ENCODE data around the gene SHKBP1.

The SHKBP1 gene

DNA sequence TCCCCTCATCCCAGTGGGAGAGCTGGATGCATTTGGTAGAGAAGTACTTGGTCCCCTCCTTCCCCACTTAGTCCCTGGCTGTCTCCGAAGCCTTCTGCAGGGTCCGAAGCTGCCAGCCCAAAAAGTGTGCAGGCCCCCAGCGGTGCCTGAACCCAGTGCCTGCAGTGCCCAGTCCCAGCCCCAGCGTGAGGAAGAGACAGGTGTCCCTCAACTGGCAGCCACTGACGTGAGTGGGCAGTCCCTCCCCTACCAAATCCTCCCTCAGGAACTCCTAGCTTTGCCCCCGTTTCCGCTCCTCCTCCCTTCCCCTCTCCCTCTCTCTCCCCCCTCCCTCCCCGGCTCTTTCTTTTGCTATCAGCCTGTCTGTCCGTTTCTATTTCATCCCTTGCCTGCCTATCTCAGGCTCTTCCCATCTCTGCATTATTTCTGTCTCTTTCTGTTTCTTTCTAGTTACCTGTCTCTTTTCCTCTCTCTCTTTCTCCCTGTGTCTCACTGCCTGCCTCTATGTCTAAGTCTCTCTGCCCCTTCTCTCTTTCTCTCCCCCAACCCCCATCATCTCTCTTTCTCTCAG is 22.7 kb downstream of the SHKBP1 start:
- peaks cover 21% of the 10 kb centered on the region for H3K4me1 ChIP-seq (ENCODE audit: insufficient read depth, low read length)
- no peaks in the 10 kb centered on the region for H3K9me3 ChIP-seq (ENCODE audit: insufficient read depth, low read depth, low read length)

DNA sequence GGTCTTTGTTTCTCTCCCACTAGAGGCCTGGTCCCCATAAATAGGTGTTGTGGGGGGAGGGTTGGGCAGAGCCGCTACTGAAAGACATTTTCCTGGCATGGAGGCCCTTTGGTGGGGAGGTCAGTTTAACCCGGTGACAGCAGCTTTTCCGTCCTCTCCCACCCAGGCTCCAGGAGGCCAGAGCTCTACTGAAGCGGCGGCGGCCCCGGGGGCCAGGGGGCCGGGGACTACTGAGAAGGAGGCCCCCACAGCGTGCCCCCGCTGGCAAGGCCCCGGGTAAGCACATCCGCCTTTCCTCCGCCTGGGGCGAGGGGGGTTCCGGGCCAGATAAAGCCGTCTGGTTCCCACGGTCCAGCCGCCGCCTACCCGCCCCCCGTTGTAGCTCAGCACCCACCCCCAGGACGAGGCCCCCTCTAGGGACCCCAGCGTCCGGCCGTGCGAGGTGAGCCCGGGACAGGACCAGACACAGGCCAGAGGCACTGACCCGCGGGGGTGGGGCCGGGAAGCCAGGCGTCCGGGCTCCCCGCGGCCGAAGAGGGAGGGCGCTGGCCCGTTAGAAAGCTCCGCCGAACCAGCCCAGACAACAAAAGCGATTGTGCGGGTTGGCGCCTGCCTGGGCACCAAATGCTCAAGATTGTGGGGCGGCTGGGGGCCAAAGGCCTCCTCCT is 23.4 kb downstream of the SHKBP1 start:
- Histone ChIP-seq H3K27me3 (ENCODE audit: insufficient read depth, low read length) (peaks cover 89% of the 10 kb centered on the region), H3K4me3 (ENCODE audit: low read length) (peak overlapping the region; percentile 46; the same call in 1 of the 2 replicates), H3K4me1 (ENCODE audit: insufficient read depth, low read length) (peaks cover 20% of the 10 kb centered on the region)

More for the DNA sequence above, 22.7 kb downstream of the SHKBP1 start:
- H3K4me3 ChIP-seq (ENCODE audit: low read length), result no peak overlapping the region; the same call in 1 of the 2 replicates
- no peak overlapping the region for H3K27ac ChIP-seq (ENCODE audit: low read length)
- H3K9ac ChIP-seq (ENCODE audit: low read depth, low read length), result no peak overlapping the region
- H3K27me3 ChIP-seq (ENCODE audit: insufficient read depth, low read length), result peaks cover 85% of the 10 kb centered on the region
- no peaks in the 10 kb centered on the region for H3K36me3 ChIP-seq (ENCODE audit: insufficient read depth, low read depth, low read length)

GRCh38 chr19:40600570-40601133 is 24.0 kb downstream of the SHKBP1 start:
- no peaks in the 10 kb centered on the region for H3K9me3 ChIP-seq (ENCODE audit: insufficient read depth, low read depth, low read length)
- H3K9ac ChIP-seq (ENCODE audit: low read depth, low read length), result no peak overlapping the region
- peak overlapping the region; percentile 46; the same call in 1 of the 2 replicates for H3K4me3 ChIP-seq (ENCODE audit: low read length)
- peaks cover 20% of the 10 kb centered on the region for H3K4me1 ChIP-seq (ENCODE audit: insufficient read depth, low read length)
- H3K27me3 ChIP-seq (ENCODE audit: insufficient read depth, low read length), result peaks cover 89% of the 10 kb centered on the region
- no peak overlapping the region for H3K27ac ChIP-seq (ENCODE audit: low read length)
- no peaks in the 10 kb centered on the region for H3K36me3 ChIP-seq (ENCODE audit: insufficient read depth, low read depth, low read length)

More for the DNA sequence above, 23.4 kb downstream of the SHKBP1 start:
- Histone ChIP-seq H3K36me3 (ENCODE audit: insufficient read depth, low read depth, low read length) (no peaks in the 10 kb centered on the region), H3K27ac (ENCODE audit: low read length) (no peak overlapping the region), H3K9me3 (ENCODE audit: insufficient read depth, low read depth, low read length) (no peaks in the 10 kb centered on the region), H3K9ac (ENCODE audit: low read depth, low read length) (no peak overlapping the region)

- Histone ChIP-seq H3K9ac (ENCODE audit: low read depth, low read length) (no peak within 1 kb of the TSS), H3K36me3 (ENCODE audit: insufficient read depth, low read depth, low read length) (no peaks in the 10 kb centered on the region), H3K9me3 (ENCODE audit: insufficient read depth, low read depth, low read length) (no peaks in the 10 kb centered on the region), H3K4me3 (ENCODE audit: low read length) (peak within 1 kb of the TSS; percentile 46; the same call in 1 of the 2 replicates), H3K27ac (ENCODE audit: low read length) (no peak within 1 kb of the TSS), H3K4me1 (ENCODE audit: insufficient read depth, low read length) (peaks cover 22% of the 10 kb centered on the region), H3K27me3 (ENCODE audit: insufficient read depth, low read length) (peaks cover 91% of the 10 kb centered on the region)
These were observed 24.7 kb downstream of the SHKBP1 start, which contains the start of gene LTBP4 for GRCh38 chr19:40601134-40601974. TSS of gene LTBP4 (plus strand) at chr19:40601369. CDS start at chr19:40601388, 19 bp downstream.

DNA sequence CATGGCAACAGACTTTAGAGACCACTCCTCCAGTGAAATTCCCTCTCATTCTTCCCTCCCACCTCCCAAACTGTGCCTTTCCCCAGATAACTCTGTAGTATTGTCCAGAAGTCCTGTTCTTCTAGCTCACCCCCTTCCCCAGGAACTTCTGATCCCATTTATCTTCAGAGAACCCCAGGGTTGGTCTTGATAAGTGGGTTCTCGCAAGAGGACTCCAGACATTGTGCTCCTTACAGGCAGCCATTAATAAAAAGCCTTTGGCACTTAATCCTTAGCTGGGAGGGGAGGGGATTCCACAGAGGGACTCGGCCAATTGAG is 26.4 kb downstream of the SHKBP1 start:
- Histone ChIP-seq H3K9me3 (ENCODE audit: insufficient read depth, low read depth, low read length) (no peaks in the 10 kb centered on the region), H3K27me3 (ENCODE audit: insufficient read depth, low read length) (peaks cover 93% of the 10 kb centered on the region), H3K36me3 (ENCODE audit: insufficient read depth, low read depth, low read length) (no peaks in the 10 kb centered on the region), H3K9ac (ENCODE audit: low read depth, low read length) (peak overlapping the region; percentile 54; the same call in 1 of the 2 replicates), H3K27ac (ENCODE audit: low read length) (no peak overlapping the region), H3K4me3 (ENCODE audit: low read length) (peak overlapping the region; percentile 63), H3K4me1 (ENCODE audit: insufficient read depth, low read length) (peaks cover 17% of the 10 kb centered on the region)

DNA sequence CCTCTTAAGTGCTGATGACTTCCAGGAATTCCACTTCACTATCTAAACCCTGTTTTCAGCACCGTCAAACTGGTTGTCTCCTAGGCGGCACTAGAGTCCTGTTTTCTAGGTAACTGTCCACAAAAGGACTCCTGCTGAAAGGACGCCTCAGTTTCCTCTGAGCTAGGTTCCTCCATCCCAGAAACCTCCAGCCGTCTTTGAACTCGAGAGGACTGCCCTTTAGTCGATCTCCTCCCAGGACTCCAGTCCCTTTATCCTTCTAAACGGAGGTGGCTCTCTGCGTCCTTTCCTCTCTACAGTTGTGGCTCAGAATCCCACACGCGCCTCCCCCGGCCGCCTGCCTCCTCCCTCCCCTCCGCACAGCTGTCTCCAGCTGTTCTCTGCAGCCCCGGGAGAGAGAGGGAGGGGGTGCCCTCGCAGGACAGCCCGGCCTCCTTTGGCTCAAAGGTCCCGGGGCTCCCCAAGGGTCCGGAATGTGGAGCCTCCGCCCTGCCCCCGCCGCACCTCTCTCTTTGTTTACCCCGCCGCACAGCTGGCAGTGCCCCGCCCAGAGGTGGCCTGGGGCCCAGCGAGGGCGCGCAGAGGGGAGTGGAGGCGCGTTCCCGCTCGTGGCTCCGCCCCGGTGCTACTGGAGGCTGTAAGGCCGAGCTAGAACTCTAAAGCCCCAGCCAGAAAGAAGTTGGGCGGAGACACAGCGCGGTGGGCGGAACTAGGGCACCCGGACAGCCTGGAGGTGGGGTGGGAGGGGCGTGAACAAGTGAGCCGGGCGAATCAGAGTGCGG is 26.9 kb downstream of the SHKBP1 start:
- Histone ChIP-seq H3K27ac (ENCODE audit: low read length) (no peak overlapping the region), H3K36me3 (ENCODE audit: insufficient read depth, low read depth, low read length) (no peaks in the 10 kb centered on the region), H3K9me3 (ENCODE audit: insufficient read depth, low read depth, low read length) (no peaks in the 10 kb centered on the region), H3K4me3 (ENCODE audit: low read length) (peak overlapping the region; percentile 63), H3K27me3 (ENCODE audit: insufficient read depth, low read length) (peaks cover 93% of the 10 kb centered on the region), H3K4me1 (ENCODE audit: insufficient read depth, low read length) (peaks cover 17% of the 10 kb centered on the region), H3K9ac (ENCODE audit: low read depth, low read length) (peak overlapping the region; percentile 54; the same call in 1 of the 2 replicates)

DNA sequence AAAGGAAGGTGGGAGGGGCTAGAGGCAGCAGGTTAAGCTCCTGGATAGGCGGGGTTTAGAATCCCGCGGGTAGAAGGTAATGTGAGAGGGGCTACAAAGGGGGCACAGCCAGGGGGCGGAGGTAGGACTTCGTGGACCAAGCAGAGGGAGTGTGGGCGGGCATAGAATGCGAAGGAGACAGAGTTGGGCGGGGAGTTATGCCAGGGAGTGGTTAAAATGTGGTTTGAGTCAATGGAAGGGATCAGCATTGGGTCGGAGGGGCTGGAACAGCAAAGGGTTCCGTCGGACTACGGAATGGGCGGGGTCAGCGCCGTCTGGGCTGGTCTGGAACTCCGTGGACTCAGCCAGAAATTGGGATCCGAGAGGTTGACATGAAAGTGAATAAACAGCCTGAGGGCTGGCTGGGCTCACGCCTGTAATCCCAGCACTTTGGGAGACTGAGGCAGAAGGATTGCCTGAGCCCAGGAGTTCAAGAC is 27.5 kb downstream of the SHKBP1 start:
- H3K4me1 ChIP-seq (ENCODE audit: insufficient read depth, low read length), result peaks cover 17% of the 10 kb centered on the region
- H3K27me3 ChIP-seq (ENCODE audit: insufficient read depth, low read length), result peaks cover 93% of the 10 kb centered on the region
- H3K9ac ChIP-seq (ENCODE audit: low read depth, low read length), result no peak overlapping the region
- H3K4me3 ChIP-seq (ENCODE audit: low read length), result no peak overlapping the region
- no peaks in the 10 kb centered on the region for H3K9me3 ChIP-seq (ENCODE audit: insufficient read depth, low read depth, low read length)
- H3K36me3 ChIP-seq (ENCODE audit: insufficient read depth, low read depth, low read length), result no peaks in the 10 kb centered on the region
- H3K27ac ChIP-seq (ENCODE audit: low read length), result no peak overlapping the region

- Histone ChIP-seq H3K4me3 (ENCODE audit: low read length) (peak overlapping the region; percentile 62; the same call in 1 of the 2 replicates), H3K36me3 (ENCODE audit: insufficient read depth, low read depth, low read length) (no peaks in the 10 kb centered on the region), H3K4me1 (ENCODE audit: insufficient read depth, low read length) (peaks cover 15% of the 10 kb centered on the region), H3K9me3 (ENCODE audit: insufficient read depth, low read depth, low read length) (no peaks in the 10 kb centered on the region), H3K27me3 (ENCODE audit: insufficient read depth, low read length) (peaks cover 93% of the 10 kb centered on the region), H3K27ac (ENCODE audit: low read length) (no peak overlapping the region), H3K9ac (ENCODE audit: low read depth, low read length) (no peak overlapping the region)
These were observed 28.1 kb downstream of the SHKBP1 start for GRCh38 chr19:40604647-40605215.

DNA sequence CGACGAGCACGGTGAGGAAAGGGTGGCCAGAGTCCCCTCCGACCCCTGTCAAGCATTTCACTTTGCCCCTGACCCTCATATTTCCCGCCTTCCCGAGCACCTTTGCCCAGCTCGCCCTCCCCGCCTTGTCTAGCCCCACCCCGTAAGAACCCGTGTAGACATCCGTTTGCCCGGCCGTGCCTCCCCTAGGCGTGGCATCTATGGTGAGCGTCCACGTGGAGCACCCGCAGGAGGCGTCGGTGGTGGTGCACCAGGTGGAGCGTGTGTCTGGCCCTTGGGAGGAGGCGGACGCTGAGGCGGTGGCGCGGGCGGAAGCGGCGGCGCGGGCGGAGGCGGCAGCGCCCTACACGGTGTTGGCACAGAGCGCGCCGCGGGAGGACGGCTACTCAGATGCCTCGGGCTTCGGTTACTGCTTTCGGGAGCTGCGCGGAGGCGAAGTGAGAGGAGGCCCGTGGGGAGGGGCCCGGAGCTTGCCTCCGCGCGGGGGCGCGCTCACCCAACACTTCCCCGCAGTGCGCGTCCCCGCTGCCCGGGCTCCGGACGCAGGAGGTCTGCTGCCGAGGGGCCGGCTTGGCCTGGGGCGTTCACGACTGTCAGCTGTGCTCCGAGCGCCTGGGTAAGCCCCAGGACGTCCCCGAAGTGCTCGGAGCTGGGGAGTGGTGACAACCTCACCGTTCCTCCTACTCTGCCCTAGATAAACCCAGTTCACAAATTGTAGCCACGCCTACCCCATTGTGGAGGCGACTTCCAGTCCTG is 28.7 kb downstream of the SHKBP1 start:
- Histone ChIP-seq H3K27ac (ENCODE audit: low read length) (no peak overlapping the region), H3K4me1 (ENCODE audit: insufficient read depth, low read length) (peaks cover 13% of the 10 kb centered on the region), H3K27me3 (ENCODE audit: insufficient read depth, low read length) (peaks cover 92% of the 10 kb centered on the region), H3K9me3 (ENCODE audit: insufficient read depth, low read depth, low read length) (no peaks in the 10 kb centered on the region), H3K36me3 (ENCODE audit: insufficient read depth, low read depth, low read length) (no peaks in the 10 kb centered on the region), H3K4me3 (ENCODE audit: low read length) (peak overlapping the region; percentile 62), H3K9ac (ENCODE audit: low read depth, low read length) (no peak overlapping the region)
